Kidney glomerular epithelial cell (primary cell): ENCODE results near the gene MRPS14.

ENCODE experiments used
- DNase-seq: peaks from one replicate; lab custom pipeline; 2025; lab: John Stamatoyannopoulos, UW

MRPS14 gene

GRCh38 chr1:174984952-174985351, 38.3 kb downstream of the MRPS14 start:
- no peak for DNase-seq

- peak; percentile 12 for DNase-seq
Observed at GRCh38 chr1:174982971-174983689, 40.1 kb downstream of the MRPS14 start.

DNA sequence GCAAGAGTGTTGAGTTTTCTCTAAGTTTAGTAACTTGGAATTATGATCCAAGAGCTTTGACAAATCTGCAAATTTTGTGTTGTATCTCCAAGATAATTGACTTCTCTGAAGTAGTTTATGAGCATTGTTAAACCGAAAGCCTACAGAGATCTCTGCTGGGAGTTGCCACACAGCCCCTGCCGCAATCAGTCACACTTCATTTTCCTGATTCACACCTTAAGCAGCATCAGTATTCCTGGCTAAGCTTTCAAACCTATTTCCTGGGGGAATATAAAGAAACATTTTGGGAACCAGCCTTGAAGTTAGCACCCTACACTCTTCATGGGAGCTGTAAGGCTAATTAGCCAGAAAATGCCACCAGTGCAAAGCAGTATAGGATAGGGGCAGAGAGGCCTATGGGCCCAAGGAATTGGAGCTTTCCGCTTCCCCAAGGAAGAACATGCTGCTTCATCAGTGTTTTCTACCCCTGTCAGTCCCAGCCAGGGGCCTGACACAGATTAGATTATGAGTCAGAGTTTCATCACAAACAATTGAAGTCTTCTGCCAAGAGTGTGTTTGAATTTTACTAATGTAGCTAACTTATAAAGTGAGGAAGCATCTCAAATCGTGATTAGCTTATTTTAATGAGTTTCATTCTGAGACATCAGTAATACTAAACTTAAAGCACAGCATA, 46.7 kb downstream of the MRPS14 start:
- DNase-seq = peak; percentile 45

- no peak for DNase-seq
Observed at GRCh38 chr1:174975764-174976163, 47.5 kb downstream of the MRPS14 start.

- no peak for DNase-seq
Observed at GRCh38 chr1:174974711-174975119, 48.5 kb downstream of the MRPS14 start.

DNA sequence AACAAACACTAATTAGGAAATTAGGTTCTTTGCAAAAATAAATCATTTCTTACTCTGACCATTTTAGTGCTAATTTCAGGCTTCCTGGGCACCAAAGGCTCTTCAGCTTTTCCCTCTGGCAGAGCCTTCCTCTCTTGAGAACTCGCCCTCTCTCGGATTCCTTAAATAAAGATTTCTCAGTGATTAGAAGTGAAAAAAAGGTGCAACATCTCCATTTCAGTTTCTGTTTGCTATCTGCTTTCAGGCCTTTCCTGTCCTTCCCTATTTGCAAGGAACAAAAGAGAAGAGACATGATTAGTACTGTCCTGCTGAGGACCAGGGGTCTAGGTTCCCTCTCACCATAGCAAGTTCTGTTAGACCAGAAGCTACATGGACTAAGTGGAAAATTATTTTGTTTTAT, 51.3 kb downstream of the MRPS14 start:
- DNase-seq = no peak

- no peak for DNase-seq
Observed at GRCh38 chr1:174971466-174971865, 51.8 kb downstream of the MRPS14 start.

GRCh38 chr1:174969977-174970376, 53.2 kb downstream of the MRPS14 start:
- no peak for DNase-seq

DNA sequence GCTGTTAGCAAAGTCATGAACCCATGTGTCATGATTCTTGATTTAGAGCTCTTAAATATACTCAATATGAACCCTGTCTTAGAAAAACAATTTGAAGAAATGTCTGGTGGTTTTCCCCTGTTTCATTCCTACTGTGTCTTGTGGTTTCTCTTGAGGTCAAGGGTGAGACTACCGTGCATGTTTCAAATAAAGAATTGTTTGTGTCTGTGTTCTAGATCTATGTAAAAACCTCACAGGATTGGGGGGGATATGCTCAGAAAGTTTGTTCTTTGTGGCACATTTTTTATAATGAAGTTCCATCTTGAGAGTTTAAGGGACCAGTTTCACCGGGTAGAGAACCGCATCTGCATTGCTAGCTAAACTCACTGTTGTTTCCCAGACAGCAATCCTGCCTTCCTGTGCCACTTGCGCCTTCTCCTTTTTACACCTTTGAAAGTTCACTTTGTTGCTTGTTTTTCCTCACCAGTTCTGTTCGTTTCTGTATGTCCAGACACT, 54.4 kb downstream of the MRPS14 start:
- DNase-seq = peak; percentile 85

DNA sequence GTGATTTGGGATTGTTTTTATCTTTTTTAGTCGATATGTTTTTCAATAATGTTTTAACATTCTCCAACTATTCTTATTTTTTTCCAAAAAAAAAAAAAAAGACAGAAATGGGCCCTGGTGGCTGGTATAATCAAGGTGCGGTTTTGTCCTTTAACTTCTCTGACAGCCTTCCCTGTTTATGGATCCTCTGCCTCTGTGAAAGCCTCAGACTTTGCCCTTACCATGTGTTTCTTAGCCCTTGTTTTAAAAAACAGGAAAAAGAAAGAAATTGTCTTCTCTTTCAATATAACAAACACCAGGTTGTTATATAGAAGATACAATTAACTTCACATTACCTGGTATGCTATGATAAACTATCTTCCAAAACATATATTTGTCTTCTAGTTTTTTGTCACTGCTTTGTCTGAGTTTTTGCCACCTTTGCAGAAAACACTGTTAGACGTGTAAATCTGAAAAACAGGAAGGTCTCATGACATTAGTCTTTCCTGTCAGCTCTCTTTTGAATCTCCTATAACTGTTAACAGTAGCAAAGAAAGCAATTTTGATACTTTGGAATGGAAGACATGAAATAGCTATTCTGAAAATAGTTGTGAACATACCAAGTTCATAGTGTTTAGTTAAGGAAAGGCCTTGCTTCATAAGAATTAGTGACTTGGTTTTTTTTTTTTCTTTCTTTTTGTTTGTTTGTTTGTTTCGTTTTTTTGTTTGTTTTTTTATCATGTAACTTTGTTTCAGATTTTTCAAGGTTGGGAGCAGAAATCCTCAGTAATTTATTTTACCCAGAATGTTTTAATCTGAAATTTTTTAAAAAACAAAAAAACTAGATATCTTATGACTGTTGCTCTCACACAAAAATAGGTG, 55.1 kb downstream of the MRPS14 start:
- no peak for DNase-seq

DNA sequence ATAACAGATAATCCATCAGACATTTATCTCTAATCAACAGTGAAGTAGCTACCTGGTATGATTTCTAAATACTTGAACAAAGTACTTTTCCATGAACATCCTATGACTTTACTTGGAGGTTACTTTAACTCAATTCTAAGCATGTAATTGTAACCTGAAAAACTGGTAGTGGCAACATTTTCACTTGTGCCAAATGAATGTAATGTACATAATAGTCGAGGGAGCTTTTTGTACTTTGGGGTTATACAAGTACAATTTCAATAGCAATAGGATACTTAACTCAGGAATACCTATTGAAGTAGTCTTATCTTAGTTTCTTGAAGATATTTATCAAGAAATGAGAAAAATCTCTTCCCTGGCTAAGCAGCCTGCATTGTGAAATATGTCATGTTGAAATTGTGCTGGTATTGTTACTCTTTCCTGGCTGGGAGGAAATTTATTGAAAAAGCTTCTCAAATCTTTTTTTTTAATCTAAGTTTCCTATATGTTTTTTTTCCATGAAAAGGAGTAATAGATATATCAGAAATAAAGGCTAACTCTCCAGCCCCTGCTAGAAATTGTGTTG, 57.1 kb downstream of the MRPS14 start:
- DNase-seq = no peak

- no peak for DNase-seq
Observed at GRCh38 chr1:174965362-174966007, 57.7 kb downstream of the MRPS14 start.

- no peak for DNase-seq
Observed at GRCh38 chr1:174964972-174965361, 58.3 kb downstream of the MRPS14 start.

DNA sequence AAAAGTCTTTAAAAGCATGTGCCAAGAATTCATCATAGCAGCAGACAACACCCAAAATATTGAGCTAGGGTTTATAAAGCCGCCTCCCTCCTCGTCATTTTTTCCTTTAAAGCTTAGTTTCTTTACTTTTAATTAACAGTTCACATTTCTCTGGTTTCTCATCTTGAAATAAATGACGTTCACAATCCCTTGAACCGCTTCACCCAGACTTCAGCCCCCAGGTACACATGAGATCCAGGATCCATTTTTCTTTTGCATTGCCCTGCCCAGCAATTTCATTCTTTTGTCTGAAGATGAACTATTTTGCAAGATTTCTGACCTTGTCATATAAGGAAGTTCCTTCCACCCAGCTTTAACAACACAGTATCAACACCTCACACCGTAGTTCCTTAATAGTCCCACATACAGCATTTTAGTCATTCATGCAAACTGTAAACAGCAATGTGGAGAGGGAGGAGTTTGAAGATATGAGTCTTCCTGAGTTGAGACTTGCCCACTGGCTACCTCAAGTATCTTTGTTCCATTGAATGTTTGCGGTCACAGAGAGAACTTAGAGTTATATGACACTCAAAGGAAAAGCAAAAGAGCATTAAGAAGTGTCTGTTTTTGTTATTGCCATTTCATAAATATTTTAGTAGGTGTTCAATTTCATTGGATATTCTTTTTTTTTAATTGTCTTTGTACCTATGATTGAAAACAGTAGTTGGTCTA, 58.8 kb downstream of the MRPS14 start:
- DNase-seq = no peak

GRCh38 chr1:174963529-174964125, 59.6 kb downstream of the MRPS14 start:
- no peak for DNase-seq
